ENCODE measurements around the gene CACNA1B.

Gene CACNA1B

DNA sequence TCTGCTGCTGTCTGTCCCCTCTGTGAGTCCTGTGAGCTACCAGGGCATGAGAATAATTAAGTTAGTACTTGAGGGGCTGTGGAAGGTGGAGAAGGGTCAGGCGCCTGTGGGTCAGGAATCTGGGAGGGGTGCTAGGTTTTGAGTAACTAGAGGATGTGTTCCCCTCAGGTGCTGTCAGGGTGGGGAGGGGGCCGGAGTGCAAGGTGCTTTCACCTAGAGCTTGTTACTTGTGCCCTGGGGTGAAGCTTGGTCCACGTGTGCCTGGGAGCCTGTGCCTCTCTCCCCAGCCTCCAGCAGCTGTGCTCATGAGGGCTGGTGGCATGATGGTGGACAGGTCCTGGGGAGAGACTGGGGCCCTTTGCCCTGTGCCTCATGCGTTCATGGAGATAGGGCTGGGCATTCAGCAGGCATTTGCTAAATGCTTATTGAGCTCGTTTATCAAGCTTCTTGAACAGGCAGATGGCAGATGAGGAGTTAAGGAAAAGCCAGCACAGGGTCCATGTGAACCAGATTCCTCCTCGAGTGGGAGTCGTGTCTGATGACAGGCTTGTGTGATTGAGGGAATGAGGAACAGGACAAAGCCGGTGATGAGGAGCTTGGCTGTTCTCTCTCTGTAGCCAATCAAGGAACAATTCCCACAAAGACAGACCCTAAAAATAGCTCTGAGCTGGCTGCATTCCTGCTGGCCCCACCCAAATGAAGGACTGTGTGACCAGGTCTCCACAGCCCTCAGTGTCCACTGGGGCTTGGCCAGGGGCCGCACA lies 40.9 kb downstream of the CACNA1B start:
- TF ChIP-seq TCF12 (IDR thresholded peaks at IDR 0.05; ENCODE audit: low read depth): no peak
- no peak for TF ChIP-seq MAX (IDR thresholded peaks at IDR 0.05)
- TF ChIP-seq YY1 (IDR thresholded peaks at IDR 0.05; ENCODE audit: low read depth): no peak
- no peak for TF ChIP-seq CREB1 (IDR thresholded peaks at IDR 0.05; ENCODE audit: low read depth)
- TF ChIP-seq, protein P1, sequence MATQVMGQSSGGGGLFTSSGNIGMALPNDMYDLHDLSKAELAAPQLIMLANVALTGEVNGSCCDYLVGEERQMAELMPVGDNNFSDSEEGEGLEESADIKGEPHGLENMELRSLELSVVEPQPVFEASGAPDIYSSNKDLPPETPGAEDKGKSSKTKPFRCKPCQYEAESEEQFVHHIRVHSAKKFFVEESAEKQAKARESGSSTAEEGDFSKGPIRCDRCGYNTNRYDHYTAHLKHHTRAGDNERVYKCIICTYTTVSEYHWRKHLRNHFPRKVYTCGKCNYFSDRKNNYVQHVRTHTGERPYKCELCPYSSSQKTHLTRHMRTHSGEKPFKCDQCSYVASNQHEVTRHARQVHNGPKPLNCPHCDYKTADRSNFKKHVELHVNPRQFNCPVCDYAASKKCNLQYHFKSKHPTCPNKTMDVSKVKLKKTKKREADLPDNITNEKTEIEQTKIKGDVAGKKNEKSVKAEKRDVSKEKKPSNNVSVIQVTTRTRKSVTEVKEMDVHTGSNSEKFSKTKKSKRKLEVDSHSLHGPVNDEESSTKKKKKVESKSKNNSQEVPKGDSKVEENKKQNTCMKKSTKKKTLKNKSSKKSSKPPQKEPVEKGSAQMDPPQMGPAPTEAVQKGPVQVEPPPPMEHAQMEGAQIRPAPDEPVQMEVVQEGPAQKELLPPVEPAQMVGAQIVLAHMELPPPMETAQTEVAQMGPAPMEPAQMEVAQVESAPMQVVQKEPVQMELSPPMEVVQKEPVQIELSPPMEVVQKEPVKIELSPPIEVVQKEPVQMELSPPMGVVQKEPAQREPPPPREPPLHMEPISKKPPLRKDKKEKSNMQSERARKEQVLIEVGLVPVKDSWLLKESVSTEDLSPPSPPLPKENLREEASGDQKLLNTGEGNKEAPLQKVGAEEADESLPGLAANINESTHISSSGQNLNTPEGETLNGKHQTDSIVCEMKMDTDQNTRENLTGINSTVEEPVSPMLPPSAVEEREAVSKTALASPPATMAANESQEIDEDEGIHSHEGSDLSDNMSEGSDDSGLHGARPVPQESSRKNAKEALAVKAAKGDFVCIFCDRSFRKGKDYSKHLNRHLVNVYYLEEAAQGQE (IDR thresholded peaks at IDR 0.05; ENCODE audit: low read depth): no peak
- no peak for TF ChIP-seq RAD21 (IDR thresholded peaks at IDR 0.05; ENCODE audit: low read depth)
- TF ChIP-seq, protein P2, sequence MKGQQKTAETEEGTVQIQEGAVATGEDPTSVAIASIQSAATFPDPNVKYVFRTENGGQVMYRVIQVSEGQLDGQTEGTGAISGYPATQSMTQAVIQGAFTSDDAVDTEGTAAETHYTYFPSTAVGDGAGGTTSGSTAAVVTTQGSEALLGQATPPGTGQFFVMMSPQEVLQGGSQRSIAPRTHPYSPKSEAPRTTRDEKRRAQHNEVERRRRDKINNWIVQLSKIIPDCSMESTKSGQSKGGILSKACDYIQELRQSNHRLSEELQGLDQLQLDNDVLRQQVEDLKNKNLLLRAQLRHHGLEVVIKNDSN (IDR thresholded peaks at IDR 0.05): no peak
- no peak for TF ChIP-seq ZBTB7A (IDR thresholded peaks at IDR 0.05; ENCODE audit: low read depth)
- no peak for TF ChIP-seq FOXM1 (IDR thresholded peaks at IDR 0.05; ENCODE audit: borderline replicate concordance, low read depth)
- no peak for TF ChIP-seq CEBPB (IDR thresholded peaks at IDR 0.05)
- no peak for TF ChIP-seq NFIC (IDR thresholded peaks at IDR 0.05)
- no peak for TF ChIP-seq TAF1 (IDR thresholded peaks at IDR 0.05; ENCODE audit: low read depth)
- no peak for TF ChIP-seq EGR1 (IDR thresholded peaks at IDR 0.05)
- TF ChIP-seq TEAD4 (IDR thresholded peaks at IDR 0.05): no peak

GRCh38 chr9:137919095-137919465 lies 41.5 kb downstream of the CACNA1B start:
- TF ChIP-seq CEBPB (IDR thresholded peaks at IDR 0.05) (no peak), ZBTB7A (IDR thresholded peaks at IDR 0.05; ENCODE audit: low read depth) (no peak), CREB1 (IDR thresholded peaks at IDR 0.05; ENCODE audit: low read depth) (no peak), MAX (IDR thresholded peaks at IDR 0.05) (no peak), EP300 (IDR thresholded peaks at IDR 0.05; ENCODE audit: borderline replicate concordance) (no peak), TAF1 (IDR thresholded peaks at IDR 0.05; ENCODE audit: low read depth) (no peak), NFIC (IDR thresholded peaks at IDR 0.05) (no peak), TEAD4 (IDR thresholded peaks at IDR 0.05) (no peak)

DNA sequence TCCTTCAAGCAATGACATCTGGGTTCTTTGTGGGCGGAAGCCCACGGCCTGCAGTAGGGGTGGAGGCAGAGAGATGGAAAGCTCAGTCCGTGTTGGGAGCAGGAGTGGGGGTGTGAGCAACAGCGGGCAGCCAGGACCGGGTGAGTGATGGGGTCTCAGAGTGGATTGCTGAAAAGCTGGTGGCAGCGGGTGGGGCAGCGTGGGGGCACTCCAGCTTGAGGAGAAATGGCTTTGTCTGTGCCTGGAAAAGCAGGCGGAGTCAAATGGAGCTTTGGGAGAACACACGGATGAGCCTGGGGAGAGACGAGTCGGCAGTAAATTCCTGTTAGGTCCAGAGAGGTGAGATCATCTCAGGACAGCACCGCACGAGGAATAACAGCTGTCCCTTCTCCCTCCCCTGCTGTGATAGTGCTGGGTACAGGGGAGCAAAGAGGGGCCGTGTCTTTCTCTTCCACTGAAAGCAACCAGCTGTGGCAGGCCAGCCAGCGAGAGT lies 42.1 kb downstream of the CACNA1B start:
- TF ChIP-seq YY1 (IDR thresholded peaks at IDR 0.05; ENCODE audit: low read depth) (no peak), TEAD4 (IDR thresholded peaks at IDR 0.05) (no peak), CEBPB (IDR thresholded peaks at IDR 0.05) (no peak), MAX (IDR thresholded peaks at IDR 0.05) (no peak), FOXM1 (IDR thresholded peaks at IDR 0.05; ENCODE audit: borderline replicate concordance, low read depth) (no peak), EGR1 (IDR thresholded peaks at IDR 0.05) (no peak), EP300 (IDR thresholded peaks at IDR 0.05; ENCODE audit: borderline replicate concordance) (no peak), CREB1 (IDR thresholded peaks at IDR 0.05; ENCODE audit: low read depth) (no peak)
- TF ChIP-seq, protein P1 (IDR thresholded peaks at IDR 0.05; ENCODE audit: low read depth): no peak

GRCh38 chr9:137920753-137921152 lies 43.2 kb downstream of the CACNA1B start:
- TF ChIP-seq NFIC (IDR thresholded peaks at IDR 0.05): no peak
- no peak for TF ChIP-seq TCF12 (IDR thresholded peaks at IDR 0.05; ENCODE audit: low read depth)
- TF ChIP-seq CREB1 (IDR thresholded peaks at IDR 0.05; ENCODE audit: low read depth): no peak
- no peak for TF ChIP-seq EGR1 (IDR thresholded peaks at IDR 0.05)
- TF ChIP-seq RAD21 (IDR thresholded peaks at IDR 0.05; ENCODE audit: low read depth): no peak
- TF ChIP-seq EP300 (IDR thresholded peaks at IDR 0.05; ENCODE audit: borderline replicate concordance): no peak
- TF ChIP-seq, protein P1 (IDR thresholded peaks at IDR 0.05; ENCODE audit: low read depth): no peak
- TF ChIP-seq, protein P2 (IDR thresholded peaks at IDR 0.05): no peak
- TF ChIP-seq TEAD4 (IDR thresholded peaks at IDR 0.05): no peak

All from Ishikawa (cell line).